Measurements from ENCODE around the gene CD6.

- TF ChIP-seq HDGF (IDR thresholded peaks at IDR 0.05; ENCODE audit: borderline replicate concordance) (no peak), FOXK2 (IDR thresholded peaks at IDR 0.05) (no peak), FOXM1 (IDR thresholded peaks at IDR 0.05; ENCODE audit: borderline replicate concordance) (no peak), SUZ12 (IDR thresholded peaks at IDR 0.05) (no peak), SP1 (IDR thresholded peaks at IDR 0.05) (no peak)
Observed at GRCh38 chr11:60937811-60938210, 33.7 kb upstream of the CD6 start.
